GM21825 (cell line): ENCODE results near the gene ESCO1.
"Not testable (repeated sequence)": the region's sequence is repeated elsewhere in the genome, so short reads cannot be mapped to it uniquely, and the experiment has no call there.

ENCODE experiments used
- ATAC-seq: cut with Tn5 transposase; IDR thresholded peaks from one replicate; pipeline ENCODE4 v1.9.1; 2021; ENCODE audit warnings: mild to moderate bottlenecking, moderate library complexity; ENCODE audit not compliant: unreplicated experiment

ESCO1 gene

GRCh38 chr18:21593540-21594257 lies 6.8 kb downstream of the ESCO1 start:
- ATAC-seq: no peak

GRCh38 chr18:21592361-21592760 lies 8.1 kb downstream of the ESCO1 start:
- not testable (repeated sequence) for ATAC-seq

- ATAC-seq: no peak
Observed at GRCh38 chr18:21584391-21584790, 16.1 kb downstream of the ESCO1 start.

- no peak for ATAC-seq
Observed at GRCh38 chr18:21575656-21576055, 24.8 kb downstream of the ESCO1 start.

GRCh38 chr18:21571772-21572171 lies 28.7 kb downstream of the ESCO1 start:
- ATAC-seq: no peak

- no peak for ATAC-seq
Observed at GRCh38 chr18:21559195-21559594, 41.3 kb downstream of the ESCO1 start.

GRCh38 chr18:21557607-21558253 lies 42.8 kb downstream of the ESCO1 start:
- no peak for ATAC-seq

GRCh38 chr18:21550510-21550970 lies 50.0 kb downstream of the ESCO1 start:
- ATAC-seq: no peak

GRCh38 chr18:21548647-21549046 lies 51.9 kb downstream of the ESCO1 start:
- ATAC-seq: no peak

GRCh38 chr18:21546423-21546822 lies 54.1 kb downstream of the ESCO1 start:
- no peak for ATAC-seq

- ATAC-seq: no peak
Observed at GRCh38 chr18:21538230-21538629, 62.3 kb downstream of the ESCO1 start.

GRCh38 chr18:21534327-21534726 lies 66.2 kb downstream of the ESCO1 start:
- ATAC-seq: no peak

GRCh38 chr18:21526463-21526862 lies 74.0 kb downstream of the ESCO1 start:
- ATAC-seq: no peak

GRCh38 chr18:21525916-21526315 lies 74.6 kb downstream of the ESCO1 start:
- no peak for ATAC-seq

- ATAC-seq: no peak
Observed at GRCh38 chr18:21522530-21522929, 78.0 kb downstream of the ESCO1 start.

GRCh38 chr18:21513741-21514140 lies 86.8 kb downstream of the ESCO1 start:
- no peak for ATAC-seq

GRCh38 chr18:21513292-21513691 lies 87.2 kb downstream of the ESCO1 start:
- ATAC-seq: no peak

- ATAC-seq: no peak
Observed at GRCh38 chr18:21509062-21509461, 91.4 kb downstream of the ESCO1 start.

- ATAC-seq: no peak
Observed at GRCh38 chr18:21507913-21508701, 92.4 kb downstream of the ESCO1 start.

GRCh38 chr18:21502661-21503060 lies 97.8 kb downstream of the ESCO1 start:
- ATAC-seq: no peak

- ATAC-seq: no peak
Observed at GRCh38 chr18:21499997-21500396, 100.5 kb downstream of the ESCO1 start.
